Erythroblast (primary cell): Measurements from ENCODE around the gene ANKMY1.

Source experiments
- GATA1 ChIP-seq: IDR thresholded peaks from 2 replicates; pipeline ENCODE4 v1.6.1; 2011; ENCODE audit warnings: low read depth, mild to moderate bottlenecking, control low read depth, low read length, moderate library complexity
- POLR2A ChIP-seq: IDR thresholded peaks from 2 replicates; pipeline ENCODE4 v1.6.1; 2011; ENCODE audit warnings: mild to moderate bottlenecking, low read length

GRCh38 chr2:240448387-240449274 is 109.2 kb downstream of the ANKMY1 start:
- TF ChIP-seq POLR2A (no peak), GATA1 (no peak)
